Measurements from ENCODE around the gene BRSK2.

Gene BRSK2

DNA sequence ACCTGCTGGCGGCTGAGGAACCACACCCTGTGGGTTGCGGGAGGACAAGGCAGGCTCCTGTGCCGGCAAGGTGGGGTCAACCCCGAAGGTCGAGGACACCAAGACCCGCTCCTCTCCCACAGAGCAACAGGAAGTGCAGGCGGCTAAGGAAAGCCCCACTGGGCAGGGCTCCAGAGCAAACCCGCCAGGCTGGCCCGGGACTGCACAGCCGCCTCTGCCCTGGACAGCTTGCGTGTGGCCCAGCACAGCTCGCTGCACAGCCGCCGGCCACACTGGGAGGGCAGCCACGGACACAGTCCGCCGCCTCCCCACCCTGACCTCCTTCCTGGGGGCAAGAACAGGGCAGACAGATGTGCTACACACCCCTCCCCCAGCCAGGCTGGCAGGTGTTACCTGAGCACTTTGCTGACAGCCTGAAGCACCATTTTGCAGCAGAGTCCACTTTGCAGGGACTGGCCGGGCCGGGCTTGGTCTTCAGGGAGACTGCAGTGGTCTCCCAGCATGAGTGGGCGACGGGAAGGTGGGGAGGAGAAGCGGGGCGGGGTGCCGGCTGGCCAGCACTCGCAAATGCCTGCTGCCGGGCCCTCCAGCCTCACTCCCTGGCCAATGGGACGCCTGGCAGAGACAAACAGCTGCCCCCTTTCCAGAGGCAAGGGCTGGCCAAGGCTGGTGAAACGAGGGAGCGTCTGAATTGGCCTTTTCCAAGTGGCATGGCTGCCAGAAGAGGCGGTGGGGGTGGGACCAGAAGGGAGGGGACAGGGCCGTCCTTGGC, 96.5 kb downstream of the BRSK2 start, which contains the start of gene MOB2:
TSS of gene MOB2 (minus strand) at position 726 of the 772 bp plus-strand sequence. CDS start at position 503, 223 bp downstream.
- TF ChIP-seq, protein P1, sequence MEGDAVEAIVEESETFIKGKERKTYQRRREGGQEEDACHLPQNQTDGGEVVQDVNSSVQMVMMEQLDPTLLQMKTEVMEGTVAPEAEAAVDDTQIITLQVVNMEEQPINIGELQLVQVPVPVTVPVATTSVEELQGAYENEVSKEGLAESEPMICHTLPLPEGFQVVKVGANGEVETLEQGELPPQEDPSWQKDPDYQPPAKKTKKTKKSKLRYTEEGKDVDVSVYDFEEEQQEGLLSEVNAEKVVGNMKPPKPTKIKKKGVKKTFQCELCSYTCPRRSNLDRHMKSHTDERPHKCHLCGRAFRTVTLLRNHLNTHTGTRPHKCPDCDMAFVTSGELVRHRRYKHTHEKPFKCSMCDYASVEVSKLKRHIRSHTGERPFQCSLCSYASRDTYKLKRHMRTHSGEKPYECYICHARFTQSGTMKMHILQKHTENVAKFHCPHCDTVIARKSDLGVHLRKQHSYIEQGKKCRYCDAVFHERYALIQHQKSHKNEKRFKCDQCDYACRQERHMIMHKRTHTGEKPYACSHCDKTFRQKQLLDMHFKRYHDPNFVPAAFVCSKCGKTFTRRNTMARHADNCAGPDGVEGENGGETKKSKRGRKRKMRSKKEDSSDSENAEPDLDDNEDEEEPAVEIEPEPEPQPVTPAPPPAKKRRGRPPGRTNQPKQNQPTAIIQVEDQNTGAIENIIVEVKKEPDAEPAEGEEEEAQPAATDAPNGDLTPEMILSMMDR (IDR thresholded peaks at IDR 0.05): no peak
- Histone ChIP-seq H3K4me3 (peak within 1 kb of the TSS; percentile 77), H3K27ac (peak within 1 kb of the TSS; percentile 97 to 99)
- DNase-seq (ENCODE audit: low spot score): peak; percentile 88

DNA sequence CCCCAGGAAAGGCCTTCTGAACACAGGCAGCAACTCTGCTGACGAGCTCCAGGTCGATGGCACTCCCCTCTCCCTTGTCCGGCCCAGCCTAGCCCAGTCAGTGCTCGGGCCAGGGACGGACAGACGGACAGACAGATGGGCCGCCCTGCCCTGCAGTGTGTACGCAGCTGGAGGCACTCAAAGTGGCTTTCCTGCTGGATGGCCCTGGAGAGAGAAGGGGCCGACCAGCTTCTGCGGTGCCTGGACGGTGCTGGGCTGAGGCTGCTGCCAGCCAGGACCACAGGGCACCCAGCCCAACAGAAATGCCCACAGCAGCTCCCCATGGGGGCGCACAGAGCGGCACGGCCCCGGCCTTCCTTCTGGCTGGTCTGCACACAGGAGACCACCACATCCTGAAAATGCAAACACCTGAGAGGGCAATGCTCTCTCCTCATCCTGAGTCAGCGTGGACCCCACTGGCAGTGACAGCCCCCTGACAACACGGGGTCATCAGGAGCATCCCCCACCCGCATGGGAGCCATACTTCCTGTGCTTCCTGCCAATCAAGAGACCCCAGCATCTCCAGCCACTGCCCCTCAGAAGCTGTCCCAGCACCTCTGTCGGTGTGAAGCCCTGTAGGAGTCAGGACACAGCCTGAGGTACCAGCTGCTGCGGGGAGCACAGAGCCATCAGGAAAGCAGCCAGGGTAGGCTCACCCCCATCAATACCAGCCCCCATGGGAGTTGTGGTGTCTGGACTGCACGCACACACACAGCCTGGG, 97.5 kb downstream of the BRSK2 start:
- TF ChIP-seq, protein P1 (IDR thresholded peaks at IDR 0.05): no peak
- no peak for DNase-seq (ENCODE audit: low spot score)
- Histone ChIP-seq H3K4me3 (peak overlapping the region; percentile 77), H3K27ac (peak overlapping the region; percentile 97 to 99)

DNA sequence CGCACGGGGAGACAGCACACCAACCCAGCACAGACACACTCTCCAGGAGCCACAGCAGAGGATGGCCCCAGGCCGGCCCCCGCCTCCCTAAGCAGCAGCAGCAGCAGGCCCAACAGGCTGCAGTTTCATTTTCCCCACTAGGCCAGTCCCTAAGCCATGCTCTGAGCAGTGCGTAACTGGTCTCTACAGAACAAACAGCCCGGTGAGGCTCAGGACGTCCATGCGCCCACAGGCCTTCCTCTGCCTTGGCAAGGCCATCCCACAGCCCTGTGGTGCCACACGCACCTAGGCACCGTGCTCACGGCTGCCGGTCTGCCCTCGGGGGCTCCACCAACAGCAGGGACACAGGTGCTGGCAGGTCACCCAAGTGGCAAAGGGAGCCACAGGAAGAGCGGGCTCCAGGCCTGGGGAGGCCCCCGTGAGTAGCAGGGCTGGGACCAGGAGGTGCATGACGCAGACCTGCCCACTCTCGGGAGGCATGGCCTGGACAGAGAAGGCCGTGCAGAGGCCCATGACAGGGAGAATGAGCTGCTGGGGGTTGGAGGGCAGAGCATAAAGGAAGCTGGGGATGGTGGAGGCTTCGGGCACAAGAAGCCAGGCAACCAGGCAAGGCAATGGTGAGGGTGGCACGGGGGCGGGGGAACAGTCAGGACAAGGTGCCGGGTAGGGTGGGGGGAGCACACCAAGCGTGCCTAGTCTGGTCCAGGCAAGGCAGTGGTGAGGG, 98.3 kb downstream of the BRSK2 start:
- peak overlapping the region; percentile 97 to 99 for H3K27ac ChIP-seq
- TF ChIP-seq, protein P1 (IDR thresholded peaks at IDR 0.05): no peak
- no peak for DNase-seq (ENCODE audit: low spot score)

DNA sequence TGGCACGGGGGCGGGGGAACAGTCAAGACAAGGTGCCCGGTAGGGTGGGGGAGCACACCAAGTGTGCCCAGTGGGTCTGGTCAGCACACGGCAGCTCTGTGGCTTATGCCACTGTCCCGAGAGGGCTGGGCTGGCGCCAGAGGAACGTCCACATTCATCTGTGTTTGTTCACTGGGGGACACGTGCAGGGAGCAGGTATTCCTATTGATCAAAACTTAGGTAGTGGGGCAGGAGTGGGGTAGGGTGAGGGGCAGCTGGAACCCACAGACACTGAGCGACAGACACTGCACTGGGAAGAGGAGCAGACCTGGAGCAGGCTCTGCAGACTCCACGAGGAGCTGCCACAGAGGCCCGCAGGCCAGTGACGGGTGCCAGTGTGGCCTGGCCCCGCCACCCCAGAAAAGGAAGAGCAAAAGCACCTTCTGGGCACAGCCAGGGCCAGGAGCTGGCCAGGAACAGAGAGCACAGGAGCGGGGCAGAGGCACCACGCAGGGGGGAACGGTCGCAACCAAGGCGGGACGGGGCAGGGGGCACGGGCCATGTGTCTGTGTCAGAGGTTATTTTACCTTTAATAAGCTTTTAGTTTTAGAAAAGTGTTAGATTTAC, 98.9 kb downstream of the BRSK2 start:
- TF ChIP-seq, protein P1 (IDR thresholded peaks at IDR 0.05): no peak
- DNase-seq (ENCODE audit: low spot score): no peak
- Histone ChIP-seq H3K4me3 (no peak overlapping the region), H3K27ac (peak overlapping the region in 1 of 2 donors; percentile 99)

More for the DNA sequence above, 98.3 kb downstream of the BRSK2 start:
- peak overlapping the region; percentile 77 for H3K4me3 ChIP-seq

- H3K27ac ChIP-seq: no peak overlapping the region
- no peak overlapping the region for H3K4me3 ChIP-seq
- TF ChIP-seq, protein P1 (IDR thresholded peaks at IDR 0.05): no peak
- DNase-seq (ENCODE audit: low spot score): no peak
Measured at GRCh38 chr11:1490651-1491050, 100.9 kb downstream of the BRSK2 start.

GRCh38 chr11:1491379-1491778, 101.6 kb downstream of the BRSK2 start:
- no peak for DNase-seq (ENCODE audit: low spot score)
- no peak overlapping the region for H3K27ac ChIP-seq
- TF ChIP-seq, protein P1 (IDR thresholded peaks at IDR 0.05): no peak
- no peak overlapping the region for H3K4me3 ChIP-seq
